Measurements from ENCODE around the gene EXOC3L4.

DNA sequence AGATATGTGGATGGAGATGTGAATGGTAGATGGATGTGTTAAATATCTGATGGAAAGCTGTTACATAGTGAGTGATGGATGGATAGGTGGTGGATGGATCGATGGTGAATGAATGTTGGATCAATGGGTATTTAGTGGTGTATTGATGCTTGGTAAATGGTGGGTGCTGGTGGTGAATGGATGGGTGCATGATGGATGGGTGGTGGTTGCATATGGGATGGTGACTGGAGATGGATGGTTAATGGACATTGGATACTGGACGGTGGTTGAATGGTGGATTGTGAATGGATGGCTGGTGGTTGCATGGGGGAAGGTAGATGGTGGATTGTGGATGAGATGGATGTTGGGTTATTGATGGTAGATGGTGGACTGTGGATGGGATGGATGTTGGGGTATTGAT, 12.6 kb upstream of the EXOC3L4 start:
- TF ChIP-seq, protein P1, sequence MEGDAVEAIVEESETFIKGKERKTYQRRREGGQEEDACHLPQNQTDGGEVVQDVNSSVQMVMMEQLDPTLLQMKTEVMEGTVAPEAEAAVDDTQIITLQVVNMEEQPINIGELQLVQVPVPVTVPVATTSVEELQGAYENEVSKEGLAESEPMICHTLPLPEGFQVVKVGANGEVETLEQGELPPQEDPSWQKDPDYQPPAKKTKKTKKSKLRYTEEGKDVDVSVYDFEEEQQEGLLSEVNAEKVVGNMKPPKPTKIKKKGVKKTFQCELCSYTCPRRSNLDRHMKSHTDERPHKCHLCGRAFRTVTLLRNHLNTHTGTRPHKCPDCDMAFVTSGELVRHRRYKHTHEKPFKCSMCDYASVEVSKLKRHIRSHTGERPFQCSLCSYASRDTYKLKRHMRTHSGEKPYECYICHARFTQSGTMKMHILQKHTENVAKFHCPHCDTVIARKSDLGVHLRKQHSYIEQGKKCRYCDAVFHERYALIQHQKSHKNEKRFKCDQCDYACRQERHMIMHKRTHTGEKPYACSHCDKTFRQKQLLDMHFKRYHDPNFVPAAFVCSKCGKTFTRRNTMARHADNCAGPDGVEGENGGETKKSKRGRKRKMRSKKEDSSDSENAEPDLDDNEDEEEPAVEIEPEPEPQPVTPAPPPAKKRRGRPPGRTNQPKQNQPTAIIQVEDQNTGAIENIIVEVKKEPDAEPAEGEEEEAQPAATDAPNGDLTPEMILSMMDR (IDR thresholded peaks at IDR 0.05) = no peak
- no peak for TF ChIP-seq POLR2A (IDR thresholded peaks at IDR 0.05)

Data from uterus (tissue), 2 donors.